ENCODE results near the gene GPR137C. TPM values are rescaled to one million over a fixed set of nuclear protein-coding genes. Genes with fewer than 3 reads are reported as not detected.

Gene GPR137C
- total RNA-seq, 1 experiment from 2014 or later: 4.3 TPM

GRCh38 chr14:52590318-52590717 is 37.7 kb downstream of the GPR137C start:
- Histone ChIP-seq H2BK20ac (ENCODE audit: low read depth, low read length, poor library complexity, severe bottlenecking) (no peak overlapping the region), H2AK5ac (ENCODE audit: insufficient read length, low read length) (no peak overlapping the region), H3K4me2 (ENCODE audit: insufficient read depth, insufficient read length, low read length) (no peak overlapping the region), H4K91ac (ENCODE audit: insufficient read length, low read depth, low read length) (no peak overlapping the region), H3K18ac (ENCODE audit: insufficient read length, low read depth, low read length) (no peak overlapping the region), H2BK15ac (ENCODE audit: low read depth, low read length) (no peak overlapping the region), H2BK120ac (ENCODE audit: low read depth, low read length, poor library complexity, severe bottlenecking) (no peak overlapping the region), H2BK5ac (ENCODE audit: insufficient read length, low read length) (no peak overlapping the region), H3K9me3 (ENCODE audit: control insufficient read depth, low read depth, low read length) (no peaks in the 10 kb centered on the region), H3K56ac (ENCODE audit: insufficient read length, low read depth, low read length) (no peak overlapping the region), H4K20me1 (ENCODE audit: control insufficient read depth, insufficient read depth, insufficient read length) (no peaks in the 10 kb centered on the region), H3K14ac (ENCODE audit: insufficient read depth, low read length) (no peak overlapping the region), H3K4me1 (ENCODE audit: insufficient read depth, low read length) (no peaks in the 10 kb centered on the region), H4K8ac (replicated peaks; ENCODE audit: insufficient read length, low read depth, low read length) (no peak overlapping the region), H3T11ph (ENCODE audit: low read length) (no peak overlapping the region), H3K27ac (ENCODE audit: insufficient read length, low read depth, low read length) (no peak overlapping the region), H3K79me1 (ENCODE audit: insufficient read depth, low read depth, low read length, poor library complexity, severe bottlenecking) (no peaks in the 10 kb centered on the region), H3K4ac (ENCODE audit: low read depth, low read length) (no peak overlapping the region), H3K23ac (ENCODE audit: insufficient read length, low read depth, low read length) (no peak overlapping the region), H3K79me2 (ENCODE audit: insufficient read depth, low read length) (no peaks in the 10 kb centered on the region), H4K5ac (ENCODE audit: insufficient read length, low read depth, low read length) (no peak overlapping the region), H3K9ac (ENCODE audit: extremely low read depth, insufficient read length, low read length) (no peak overlapping the region), H2BK12ac (ENCODE audit: insufficient read length, low read depth, low read length) (no peak overlapping the region), H2AFZ (ENCODE audit: low read length) (no peak overlapping the region), H3K23me2 (ENCODE audit: insufficient read length, low read depth, low read length, poor library complexity, severe bottlenecking) (no peaks in the 10 kb centered on the region), H3K27me3 (ENCODE audit: insufficient read depth, low read length) (no peaks in the 10 kb centered on the region)
- Mint-ChIP-seq H3K27ac (no peak overlapping the region), H3K4me1 (peaks cover 0 to 6% of the 10 kb centered on the region in 2 experiments; a peak in 2 of 4 replicates), H3K27me3 (ENCODE audit: low read depth) (no peaks in the 10 kb centered on the region; the same call in 1 of the 2 replicates), H3K4me3 (no peak overlapping the region), H3K9me3 (peaks cover 19 to 26% of the 10 kb centered on the region in 2 experiments; a peak in 4 of 5 replicates), H3K36me3 (ENCODE audit: insufficient read depth in 1 of 3, low read depth in 3 of 3) (peaks cover 13 to 17% (median 14%) of the 10 kb centered on the region in 3 experiments)
- no peak for TF ChIP-seq CTCF (conservative IDR thresholded peaks at IDR 0.05)
- DNase-seq: no peak
- WGBS (ENCODE audit: extremely low coverage, insufficient read length, low lambda C conversion rate): no CpG with 5 or more reads among the region's 1 CpG

All from H9 (cell line).